Coronary artery (tissue), 2 donors: ENCODE measurements around the gene ANKRD39.

Source experiments
- DNase-seq: peaks from one replicate; pipeline ENCODE4 v3.0.0-alpha.2; 2017; ENCODE audit warnings: low spot score
- H3K27ac ChIP-seq, 2 donors: fragments of 200-600 bp; sonication (generic); one replicate each; pipeline ENCODE4 v1.5.1; 2016 to 2019
- H3K4me3 ChIP-seq: fragments of 200-600 bp; sonication (generic); 2 replicates; pipeline ENCODE4 v1.5.1; 2016; ENCODE audit warnings: mild to moderate bottlenecking, moderate library complexity
- TF ChIP-seq, protein P1 (sequence below): fragments of 200-600 bp; sonication (generic); IDR thresholded peaks from one replicate; pipeline ENCODE4 v1.5.1; 2019; ENCODE audit warnings: antibody characterized with exemption

The ANKRD39 gene

DNA sequence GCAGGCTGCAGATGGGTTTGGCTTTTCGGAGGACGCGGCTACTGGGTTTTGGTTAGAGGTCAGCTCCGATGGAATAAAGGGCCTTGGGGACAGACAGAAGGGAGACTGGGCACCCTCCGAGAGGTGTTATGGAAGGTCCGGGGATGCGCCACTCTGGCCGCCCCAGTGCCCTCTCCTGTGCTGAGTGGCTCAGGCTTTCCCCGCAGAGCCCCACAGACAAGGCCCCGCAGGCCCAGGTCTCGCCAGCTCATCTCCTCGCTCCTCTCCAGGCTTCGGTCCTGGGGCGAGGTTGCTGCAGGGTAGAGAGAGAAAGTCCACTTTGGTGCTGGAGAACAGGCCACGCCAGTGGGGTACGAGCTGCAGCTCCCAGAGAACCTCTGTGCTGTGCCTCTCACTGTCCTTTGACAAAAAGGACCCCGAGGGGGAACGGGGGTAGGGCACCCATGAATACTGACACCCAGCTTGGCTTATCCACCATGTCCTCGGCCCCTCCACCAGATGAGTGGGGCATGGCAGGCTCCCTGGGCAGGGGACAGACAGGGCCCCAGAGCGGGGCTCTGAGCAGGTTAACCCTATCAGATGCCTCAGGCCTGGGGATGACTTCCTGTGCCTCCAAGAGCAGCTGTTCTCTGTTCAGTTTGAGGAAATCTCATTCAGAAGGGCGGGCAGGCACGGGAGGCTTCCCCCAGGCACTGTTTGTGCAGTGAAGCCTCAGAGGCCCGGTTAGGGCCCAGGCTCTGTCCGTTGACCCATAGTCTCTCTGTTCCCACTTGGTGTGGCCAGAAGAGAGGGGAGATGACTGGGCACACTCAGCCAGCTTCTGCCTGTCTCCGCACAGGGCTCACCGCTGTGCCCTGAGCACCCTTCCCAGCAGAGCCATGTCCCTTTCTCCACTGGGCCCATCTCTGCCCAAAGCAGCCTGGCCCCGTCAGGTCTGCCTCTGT is 57.5 kb downstream of the ANKRD39 start:
- Histone ChIP-seq H3K4me3 (no peak overlapping the region), H3K27ac (no peak overlapping the region)
- TF ChIP-seq, protein P1, sequence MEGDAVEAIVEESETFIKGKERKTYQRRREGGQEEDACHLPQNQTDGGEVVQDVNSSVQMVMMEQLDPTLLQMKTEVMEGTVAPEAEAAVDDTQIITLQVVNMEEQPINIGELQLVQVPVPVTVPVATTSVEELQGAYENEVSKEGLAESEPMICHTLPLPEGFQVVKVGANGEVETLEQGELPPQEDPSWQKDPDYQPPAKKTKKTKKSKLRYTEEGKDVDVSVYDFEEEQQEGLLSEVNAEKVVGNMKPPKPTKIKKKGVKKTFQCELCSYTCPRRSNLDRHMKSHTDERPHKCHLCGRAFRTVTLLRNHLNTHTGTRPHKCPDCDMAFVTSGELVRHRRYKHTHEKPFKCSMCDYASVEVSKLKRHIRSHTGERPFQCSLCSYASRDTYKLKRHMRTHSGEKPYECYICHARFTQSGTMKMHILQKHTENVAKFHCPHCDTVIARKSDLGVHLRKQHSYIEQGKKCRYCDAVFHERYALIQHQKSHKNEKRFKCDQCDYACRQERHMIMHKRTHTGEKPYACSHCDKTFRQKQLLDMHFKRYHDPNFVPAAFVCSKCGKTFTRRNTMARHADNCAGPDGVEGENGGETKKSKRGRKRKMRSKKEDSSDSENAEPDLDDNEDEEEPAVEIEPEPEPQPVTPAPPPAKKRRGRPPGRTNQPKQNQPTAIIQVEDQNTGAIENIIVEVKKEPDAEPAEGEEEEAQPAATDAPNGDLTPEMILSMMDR, result no peak
- no peak for DNase-seq

DNA sequence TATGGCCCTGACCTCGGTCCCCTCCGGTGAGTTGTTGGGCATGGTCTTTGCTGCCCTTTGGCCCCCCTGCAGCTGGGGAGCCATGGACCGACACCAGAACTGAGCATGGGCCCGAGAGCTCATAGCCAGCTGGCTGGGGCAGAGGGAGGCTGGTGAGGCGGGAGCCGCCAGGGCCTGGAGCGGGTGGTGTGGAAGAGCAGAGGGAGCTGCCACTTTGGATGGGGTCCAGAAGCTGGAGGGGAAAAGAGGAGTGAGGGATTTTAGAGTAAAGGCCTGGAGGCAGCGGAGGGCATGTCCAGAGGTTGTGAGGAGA is 58.2 kb downstream of the ANKRD39 start:
- TF ChIP-seq, protein P1, result no peak
- Histone ChIP-seq H3K4me3 (no peak overlapping the region), H3K27ac (no peak overlapping the region)
- no peak for DNase-seq

DNA sequence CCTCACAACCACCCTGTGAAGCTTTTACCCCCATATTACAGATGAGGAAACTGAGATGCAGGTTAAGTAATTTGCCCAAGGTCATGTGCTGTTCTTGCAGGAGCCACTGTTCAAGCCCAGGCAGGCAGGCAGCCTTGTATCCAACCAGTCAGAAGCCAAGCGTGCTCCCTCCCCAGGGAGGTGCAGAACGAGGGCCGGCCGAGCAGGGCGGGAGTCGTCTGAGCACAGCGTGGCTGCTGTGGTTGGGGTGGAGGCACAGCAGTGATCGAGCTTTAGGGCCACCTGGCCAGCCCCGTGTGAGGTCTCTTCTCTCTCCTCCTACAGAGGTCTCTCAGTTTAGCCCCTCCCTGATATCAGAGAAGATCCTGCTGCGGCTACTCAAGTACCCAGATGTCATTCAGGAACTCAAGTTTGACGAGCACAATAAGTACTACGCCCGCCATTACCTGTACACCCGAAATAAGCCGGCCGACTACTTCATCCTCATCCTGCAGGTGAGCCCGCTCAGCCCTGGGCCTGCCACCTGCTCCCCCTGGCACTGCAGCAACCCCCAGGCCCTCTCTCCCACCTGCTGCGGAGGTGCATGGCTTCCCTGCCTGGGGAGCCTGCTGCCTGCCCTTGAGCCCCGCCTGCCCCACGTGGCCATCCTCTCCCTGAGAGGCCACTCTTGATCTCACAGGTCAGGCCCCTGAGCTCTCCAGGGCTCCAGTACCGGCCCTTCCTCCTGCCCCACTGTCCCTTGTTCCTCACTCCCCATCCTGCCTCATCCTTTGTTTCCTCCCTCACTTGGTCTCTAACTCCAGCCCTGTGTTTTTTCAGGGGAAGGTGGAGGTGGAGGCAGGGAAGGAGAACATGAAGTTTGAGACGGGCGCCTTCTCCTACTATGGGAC is 58.8 kb downstream of the ANKRD39 start:
- no peak for DNase-seq
- TF ChIP-seq, protein P1, result no peak

More for the DNA sequence above, 58.8 kb downstream of the ANKRD39 start:
- H3K4me3 ChIP-seq, result no peak overlapping the region
- no peak overlapping the region for H3K27ac ChIP-seq
